Activated CD4-positive, alpha-beta T cell treated with anti-CD3 and anti-CD28 coated beads for 4 hours (primary cell): ENCODE measurements around the gene RAE1.
"Not testable (repeated sequence)": the region's sequence is repeated elsewhere in the genome, so short reads cannot be mapped to it uniquely, and the experiment has no call there.

Experiments used
- DNase-seq, 2 donors: peaks; one replicate each; pipeline ENCODE4 v3.0.0-alpha.2; 2020

The RAE1 gene

DNA sequence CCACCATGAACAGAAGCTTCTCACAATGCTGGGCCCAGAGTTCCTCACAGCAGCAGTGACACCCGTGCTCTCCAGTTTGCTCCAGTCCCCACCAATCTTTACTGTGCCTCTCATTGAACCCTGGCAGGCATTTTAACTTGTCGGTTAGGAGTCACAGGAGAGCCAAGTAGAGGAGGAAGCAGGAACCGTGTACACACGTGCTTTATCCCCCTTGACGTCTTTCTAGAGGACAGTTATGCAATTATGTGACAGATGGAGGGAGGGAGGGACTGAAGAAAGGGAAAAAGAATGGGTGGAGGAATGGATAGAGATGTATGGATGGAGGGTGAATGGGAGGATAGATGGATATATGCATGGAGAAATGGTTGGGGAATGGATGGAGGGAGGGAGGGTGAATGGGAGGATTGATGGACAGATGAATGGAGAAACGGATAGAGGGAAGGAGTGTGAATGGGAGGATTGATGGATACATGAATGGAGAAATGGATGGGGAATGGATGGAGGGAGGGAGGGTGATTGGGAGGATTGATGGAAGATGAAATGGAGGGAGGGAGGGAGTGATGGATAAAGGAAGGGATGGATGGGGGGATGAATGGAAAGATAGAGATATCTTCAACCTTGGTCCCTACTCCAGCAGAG is 66.1 kb downstream of the RAE1 start:
- no peak for DNase-seq

DNA sequence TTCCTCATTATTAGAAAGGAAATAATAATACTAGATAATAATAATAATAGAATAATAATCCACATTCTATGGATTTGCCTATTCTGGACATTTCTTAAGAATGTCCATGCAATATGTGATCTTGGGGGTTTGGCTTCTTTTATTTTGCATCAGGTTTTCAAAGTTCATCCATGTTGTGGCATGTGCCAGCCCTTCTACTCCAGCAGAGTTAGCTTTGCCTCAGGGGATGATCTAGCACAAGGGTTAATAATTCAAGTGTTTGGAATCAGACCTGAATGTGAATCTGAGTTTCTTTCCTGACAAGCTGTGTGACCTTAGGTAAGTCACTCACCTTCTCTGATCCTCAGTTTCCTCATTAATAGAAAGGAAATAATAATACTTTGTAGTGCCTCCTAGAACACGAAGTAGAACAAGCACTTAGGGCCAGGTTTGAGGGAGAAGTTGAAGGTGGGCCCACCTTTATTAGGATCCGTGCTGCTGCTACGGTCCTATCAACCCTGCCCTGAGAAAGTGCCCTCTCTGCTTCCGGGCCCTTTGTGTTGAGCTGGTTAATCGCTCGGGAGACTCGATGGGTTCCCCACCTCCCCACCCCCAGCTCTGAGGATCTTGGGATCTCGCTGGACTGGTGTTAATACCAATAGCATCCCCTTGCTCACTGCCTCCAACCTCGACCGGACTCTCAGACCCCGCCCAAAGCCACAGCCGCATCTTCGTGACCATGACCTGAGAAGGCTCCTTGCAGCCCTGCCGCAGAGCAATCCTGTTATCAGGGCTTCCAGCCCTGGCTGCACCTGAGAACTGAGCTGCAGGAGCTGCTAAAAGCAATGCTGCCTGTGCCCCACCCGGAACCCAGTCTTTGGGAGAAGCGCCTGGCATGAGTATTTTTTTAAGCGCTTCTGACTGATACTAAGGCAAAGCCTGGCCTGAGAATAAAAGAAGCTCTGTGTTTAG is 67.0 kb downstream of the RAE1 start:
- no peak for DNase-seq

DNA sequence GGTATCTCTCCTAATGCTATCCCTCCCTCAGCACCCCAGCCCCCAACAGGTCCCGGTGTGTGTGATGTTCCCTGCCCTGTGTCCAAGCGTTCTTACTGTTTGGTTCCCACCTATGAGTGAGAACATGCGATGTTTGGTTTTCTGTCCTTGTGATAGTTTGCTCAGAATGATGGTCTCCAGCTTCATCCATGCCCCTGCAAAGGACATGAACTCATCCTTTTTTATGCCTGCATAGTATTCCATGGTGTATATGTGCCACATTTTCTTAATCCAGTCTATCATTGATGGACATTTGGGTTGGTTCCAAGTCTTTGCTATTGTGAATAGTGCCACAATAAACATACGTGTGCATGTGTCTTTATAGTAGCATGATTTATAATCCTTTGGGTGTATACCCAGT is 68.4 kb downstream of the RAE1 start:
- DNase-seq, result not testable (repeated sequence)

DNA sequence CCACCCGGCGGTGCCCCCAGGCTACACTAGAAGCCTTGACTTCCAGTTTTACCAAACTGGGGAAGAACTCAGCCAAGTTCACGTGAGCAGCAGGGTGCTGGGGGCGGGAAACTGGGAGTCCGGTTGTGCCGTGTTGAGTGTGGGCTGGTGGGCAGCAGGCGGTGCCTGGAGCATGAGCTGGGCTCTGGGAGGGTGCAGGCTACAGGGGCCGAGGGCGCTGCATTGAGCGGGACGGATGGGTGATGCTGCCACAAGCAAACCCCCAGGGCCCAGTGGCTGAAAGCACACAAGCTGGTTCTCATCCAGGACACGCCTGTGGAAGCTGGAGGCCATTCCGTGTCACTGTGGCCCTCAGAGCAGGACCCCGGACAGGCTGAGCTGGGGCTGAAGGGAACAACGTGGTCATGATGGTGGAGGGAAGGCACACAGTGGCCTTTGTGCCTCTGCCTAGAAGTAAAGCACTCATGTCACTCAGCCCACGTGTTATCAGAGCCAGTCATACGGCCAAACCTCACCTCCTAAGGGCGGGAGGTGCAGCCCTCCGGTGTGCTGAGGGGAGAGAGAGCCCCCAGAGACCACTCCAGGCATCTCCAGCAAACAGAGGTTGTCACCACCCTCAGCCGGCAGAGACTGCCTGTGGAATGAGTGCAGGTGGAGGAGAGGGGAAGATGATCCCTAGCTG is 69.7 kb downstream of the RAE1 start:
- no peak for DNase-seq

DNA sequence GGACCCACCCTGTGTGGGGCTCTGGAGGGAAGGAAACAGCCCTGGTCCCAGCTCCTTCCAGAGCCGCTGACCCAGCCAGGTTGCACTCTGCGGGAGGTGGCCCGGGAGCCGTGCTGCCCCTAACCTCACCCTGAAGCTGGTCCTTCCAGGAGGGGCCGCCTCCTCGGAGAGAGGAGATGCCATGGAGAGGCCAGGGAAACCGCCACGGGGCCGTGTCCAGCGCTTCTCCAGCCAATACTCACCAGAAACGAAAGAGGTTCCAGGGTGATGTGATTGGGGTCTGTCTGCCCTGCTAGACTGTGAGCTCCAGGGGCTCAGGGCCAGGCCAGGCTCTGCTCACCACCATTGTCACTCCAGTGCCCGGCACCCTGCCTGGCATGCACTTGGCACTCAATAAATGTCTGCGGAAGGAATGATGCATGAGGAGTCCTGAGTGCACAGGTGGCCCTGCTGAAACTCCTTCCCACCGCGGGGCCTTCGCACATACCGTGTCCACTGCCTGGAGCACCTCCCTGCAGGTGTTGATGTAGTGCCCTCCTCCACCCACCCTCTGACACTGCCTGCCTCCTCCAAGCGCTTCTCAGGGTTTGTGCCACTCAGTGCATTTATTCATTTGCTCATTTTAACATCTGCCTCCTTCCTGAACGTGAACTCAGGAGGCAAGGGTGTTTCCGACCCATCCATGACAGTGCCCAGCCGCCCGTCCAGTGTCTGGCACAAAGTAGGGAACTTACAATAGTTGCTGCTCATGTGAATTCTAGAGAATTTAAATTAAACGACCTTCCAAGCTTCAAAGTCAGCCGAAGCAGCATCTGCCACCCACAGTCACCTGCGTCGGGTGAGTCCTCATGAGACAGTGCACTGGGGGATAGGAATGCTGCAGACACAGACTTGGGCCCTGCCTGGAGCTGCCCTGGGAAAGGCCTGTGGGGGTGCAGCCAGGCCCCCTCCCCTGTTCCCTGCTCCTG is 70.5 kb downstream of the RAE1 start:
- DNase-seq, result no peak

DNA sequence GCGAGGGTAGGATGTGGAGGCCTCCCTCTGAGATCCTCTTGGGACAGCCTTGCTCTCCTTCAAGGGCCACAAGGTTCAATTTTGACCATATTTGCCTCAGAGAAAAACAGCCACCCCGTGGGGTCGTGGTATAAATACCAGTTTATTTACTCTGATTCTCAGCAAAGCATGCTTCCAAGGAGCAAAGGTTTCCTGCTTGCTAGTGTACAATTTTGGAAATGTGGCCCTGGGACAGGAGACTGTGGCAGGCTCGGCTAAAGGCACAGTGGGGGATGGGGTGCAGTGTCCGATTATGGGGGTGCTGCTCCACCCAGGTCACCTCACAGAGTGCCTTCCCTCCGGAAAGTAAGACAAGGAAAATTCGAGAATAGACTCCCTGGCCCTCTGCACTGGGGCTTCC is 71.2 kb downstream of the RAE1 start:
- no peak for DNase-seq

DNA sequence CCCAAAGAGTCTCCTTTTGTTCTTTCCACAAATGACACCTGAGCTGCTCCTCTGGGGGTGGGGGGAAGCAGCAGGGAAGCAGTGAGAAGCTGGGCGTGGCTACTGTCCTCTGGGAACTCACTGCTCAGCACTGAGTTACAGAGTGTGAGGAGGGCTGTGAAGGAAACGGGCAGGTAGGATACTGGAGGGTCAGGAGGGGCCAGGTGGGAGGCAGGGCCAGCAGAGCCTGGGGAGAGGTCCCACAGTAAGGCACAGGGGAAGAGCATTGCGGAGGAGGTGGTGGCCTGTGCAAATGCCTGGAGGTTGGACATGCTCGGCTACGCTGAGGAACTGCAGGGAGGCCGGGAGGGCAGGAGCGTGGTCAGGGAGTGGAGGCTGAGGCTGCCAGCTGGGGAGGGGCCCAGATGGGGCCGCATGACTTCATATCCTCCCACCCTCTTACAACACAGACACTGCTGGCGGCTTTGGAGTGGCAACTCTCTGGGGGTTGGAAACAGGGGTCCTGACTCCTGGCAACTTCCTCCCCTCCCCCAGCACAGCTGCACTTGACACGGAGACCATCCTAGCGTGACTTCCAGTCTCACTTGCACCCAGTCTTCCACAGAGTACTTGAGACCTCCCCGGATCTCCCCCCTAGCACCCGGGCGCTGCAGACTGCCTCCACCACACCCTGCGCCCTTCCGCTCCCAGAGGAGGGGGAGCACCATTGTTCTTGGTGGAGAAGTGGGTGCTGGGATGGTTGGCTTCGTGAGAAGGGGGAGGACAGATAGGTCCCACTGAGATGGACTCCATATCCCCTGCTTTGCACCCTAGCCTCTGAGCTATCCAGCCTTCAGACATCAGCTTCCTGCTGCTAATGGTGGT is 74.3 kb downstream of the RAE1 start:
- no peak for DNase-seq

DNA sequence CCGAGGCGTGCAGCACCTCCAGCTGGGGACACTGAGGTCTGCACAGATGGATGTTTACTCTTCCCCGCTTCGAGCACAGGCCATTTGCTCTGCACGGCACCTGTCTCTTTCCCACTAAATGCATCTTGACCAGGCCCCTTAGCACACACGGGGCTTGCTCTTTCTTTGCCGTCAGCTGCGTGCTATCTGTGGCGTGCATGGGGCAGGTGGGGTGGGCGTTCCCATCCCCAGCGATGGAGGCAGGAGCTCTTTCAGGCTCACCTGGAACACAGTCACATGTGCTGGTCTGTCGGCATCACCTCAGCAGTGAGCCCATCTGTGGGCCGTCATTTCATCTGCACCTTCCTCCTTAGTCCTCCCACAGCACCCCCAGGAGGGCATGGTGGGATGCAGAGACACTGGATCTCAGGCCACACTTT is 75.2 kb downstream of the RAE1 start:
- DNase-seq, result no peak

DNA sequence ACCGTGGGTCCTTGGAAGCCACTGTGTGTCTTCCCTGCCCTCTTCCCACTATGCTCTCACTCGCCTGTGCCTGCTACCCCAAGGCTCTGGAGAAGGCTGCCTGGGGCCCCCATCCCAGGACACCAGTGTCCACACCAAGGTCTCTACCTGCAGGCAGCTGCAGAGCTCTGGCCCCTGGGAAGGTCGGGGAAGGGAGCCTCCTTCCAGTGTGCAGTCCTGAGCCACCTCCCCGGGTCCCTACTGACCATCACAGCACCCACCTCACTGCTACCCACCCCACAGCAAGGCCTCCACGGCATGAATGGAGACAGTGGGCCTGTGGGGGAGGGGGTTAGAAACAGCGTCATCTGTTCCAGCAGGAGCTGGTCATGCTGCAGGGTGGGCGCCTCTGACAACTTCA is 75.8 kb downstream of the RAE1 start:
- DNase-seq, result no peak

DNA sequence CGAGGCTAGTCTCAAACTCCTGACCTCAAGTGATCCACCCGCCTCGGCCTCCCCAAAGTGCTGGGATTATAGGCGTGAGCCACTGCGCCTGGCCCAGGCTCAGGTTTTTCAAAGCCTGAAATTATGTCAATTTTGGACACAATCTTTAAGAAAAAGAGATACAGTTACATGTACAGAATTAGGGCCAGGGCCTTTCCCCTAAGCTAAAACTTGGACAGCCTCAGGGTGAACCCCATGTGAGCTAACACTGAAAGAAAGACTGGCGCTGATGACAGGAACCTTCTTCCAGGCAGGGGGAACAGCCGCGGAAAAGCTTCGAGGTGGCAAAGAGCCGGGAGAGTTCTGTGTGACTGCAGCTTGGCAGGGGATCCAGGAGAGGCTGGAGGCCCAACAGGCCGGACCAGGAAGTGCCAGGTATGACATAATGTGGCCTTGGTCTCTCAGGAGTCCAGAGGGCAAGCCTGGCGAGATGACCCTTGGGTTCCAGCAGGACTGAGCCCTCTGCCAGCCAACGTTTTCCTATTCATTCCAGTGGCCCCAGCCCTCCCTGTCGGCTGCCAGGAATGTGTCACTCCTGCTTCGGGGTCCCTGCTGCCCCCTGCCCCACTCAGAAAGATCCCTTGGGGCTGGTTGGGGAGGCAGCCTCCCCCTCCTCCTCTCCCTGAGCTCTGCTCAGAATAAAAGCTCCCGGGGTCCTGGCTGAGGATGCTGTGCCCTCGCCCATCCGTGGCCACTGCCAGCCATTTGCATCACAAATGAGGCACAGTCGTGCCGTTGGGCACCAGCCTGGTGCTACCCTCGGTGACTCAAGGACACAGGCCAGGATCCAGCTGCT is 77.5 kb downstream of the RAE1 start:
- no peak for DNase-seq
